AG04449 (cell line): ENCODE data around the gene RGS6.

Experiments used
- CTCF ChIA-PET: fragments of 350-600 bp; formaldehyde crosslinking; extraction: SDS; loops from one replicate; lab custom pipeline; 2021; ENCODE audit warnings: antibody characterized with exemption; lab: Yijun Ruan, JAX
- POLR2A ChIA-PET: fragments of 400-600, 350-600 bp; formaldehyde crosslinking; extraction: SDS; loops from one replicate; lab custom pipeline; 2020; ENCODE audit warnings: antibody characterized with exemption, inconsistent platforms; lab: Yijun Ruan, JAX
- DNase-seq: peaks from one replicate; pipeline ENCODE4 v3.0.0-alpha.2; 2010; ENCODE audit warnings: low read depth, low spot score
- H3K4me3 ChIP-seq: 2 replicates; pipeline ENCODE4 v1.5.1; 2011; ENCODE audit warnings: low read depth, mild to moderate bottlenecking, control low read depth, low read length
- CTCF ChIP-seq: IDR thresholded peaks from one replicate; pipeline ENCODE4 v1.5.1; 2011; ENCODE audit warnings: mild to moderate bottlenecking, moderate library complexity, low read length, control low read depth, inconsistent platforms; ENCODE audit not compliant: insufficient read depth; ENCODE audit errors: missing control alignments

RGS6 gene

GRCh38 chr14:72418806-72419205, 486.6 kb downstream of the RGS6 start:
- no peak for DNase-seq
- no peak for TF ChIP-seq CTCF
- H3K4me3 ChIP-seq = no peak overlapping the region
- ChIA-PET CTCF (interaction anchor here (0.9 to 3.4 kb wide), 2 partner anchors 10 to 395 kb away, joined by 3 to 16 read pairs; no protein-coding TSS in a partner anchor), POLR2A (no interaction called here)

- POLR2A ChIA-PET = no interaction called here
- no peak for DNase-seq
- CTCF ChIA-PET = interaction anchor here (0.9 to 3.4 kb wide), 2 partner anchors 10 to 396 kb away, joined by 3 to 16 read pairs; no protein-coding TSS in a partner anchor
- no peak for TF ChIP-seq CTCF
- no peak overlapping the region for H3K4me3 ChIP-seq
Observed at GRCh38 chr14:72419226-72419775, 487.1 kb downstream of the RGS6 start.

GRCh38 chr14:72420749-72421474, 488.7 kb downstream of the RGS6 start:
- no peak overlapping the region for H3K4me3 ChIP-seq
- CTCF ChIA-PET = interaction anchor here (0.6 to 3.4 kb wide), 9 partner anchors 11 to 397 kb away, joined by 3 to 16 read pairs (median 5); no protein-coding TSS in a partner anchor
- POLR2A ChIA-PET = no interaction called here
- no peak for DNase-seq
- TF ChIP-seq CTCF = peak; percentile 83

GRCh38 chr14:72423957-72424356, 491.7 kb downstream of the RGS6 start:
- no peak for TF ChIP-seq CTCF
- DNase-seq = no peak
- ChIA-PET CTCF (no interaction called here), POLR2A (no interaction called here)
- no peak overlapping the region for H3K4me3 ChIP-seq

GRCh38 chr14:72430457-72430856, 498.2 kb downstream of the RGS6 start:
- ChIA-PET CTCF (no interaction called here), POLR2A (no interaction called here)
- no peak overlapping the region for H3K4me3 ChIP-seq
- no peak for DNase-seq
- no peak for TF ChIP-seq CTCF

- POLR2A ChIA-PET = no interaction called here
- DNase-seq = no peak
- CTCF ChIA-PET = interaction anchor here (1.0 to 1.8 kb wide), 2 partner anchors 11 to 12 kb away, joined by 3 to 6 read pairs; no protein-coding TSS in a partner anchor
- H3K4me3 ChIP-seq = no peak overlapping the region
- TF ChIP-seq CTCF = no peak
Observed at GRCh38 chr14:72432748-72433147, 500.5 kb downstream of the RGS6 start.
